GM12878 (cell line): Measurements from ENCODE around the gene CPNE6. TPM values are rescaled to one million over a fixed set of nuclear protein-coding genes. Genes with fewer than 3 reads are reported as not detected.

Experiments
- CHD1 ChIP-seq: IDR thresholded peaks from 2 replicates; pipeline ENCODE4 v1.6.1; 2012; ENCODE audit warnings: low read depth, low read length, improper control_type of control experiment
- CUX1 ChIP-seq: IDR thresholded peaks from 2 replicates; pipeline ENCODE4 v1.6.1; 2012; ENCODE audit warnings: improper control_type of control experiment, low read depth, low read length; ENCODE audit not compliant: insufficient replicate concordance
- LARP7 ChIP-seq: fragments of 450-650 bp; IDR thresholded peaks from 2 replicates; pipeline ENCODE4 v1.6.1; 2017; ENCODE audit warnings: mild to moderate bottlenecking
- REST ChIP-seq: IDR thresholded peaks from 2 replicates; pipeline ENCODE4 v1.6.1; 2012; ENCODE audit warnings: mild to moderate bottlenecking, low read depth, low read length
- polyA plus RNA-seq, 11 experiments: library from polyadenylated mRNA; depleted of rRNA in 4 of 11; unstranded in 6 of 11; stranded (reverse) in 5 of 11; fragments of >200 nt; fragmentation: Nextera tagmentation in 4 of 11; fragmentation: Illumina TruSeq in 1 of 11; extraction: Ambion mirVana in 4 of 11; extraction: Trizol in 1 of 11; gene quantifications; 1 replicate in 1 of 11; 2 replicates in 10 of 11; pipeline versions ENCODE4 v1.2.1 to v1.2.3, GENCODE V29; 2011 to 2016; ENCODE audit warnings: inconsistent platforms in 2 of 11, missing spikeins in 2 of 11, low read depth in 1 of 11
- total RNA-seq, 4 experiments: library from RNA; depleted of rRNA in 3 of 4; stranded (reverse); fragments of >200 nt in 3 of 4; fragmentation: Illumina TruSeq in 1 of 4; extraction: Trizol in 1 of 4; gene quantifications; 2 replicates each; pipeline versions ENCODE4 v1.2.1 to v1.2.3, GENCODE V29; 2013 to 2021

The CPNE6 gene
- total and polyA plus RNA-seq, 10 of the 15 experiments (the other 5 are each of a cell fraction or from before 2014, with no cell fraction given): 0.06 to 0.43 (median 0.18) TPM; not detected in 3

GRCh38 chr14:24062216-24062980, 9.0 kb upstream of the CPNE6 start (continued):
- TF ChIP-seq CUX1 (no peak), LARP7 (no peak), CHD1 (no peak), REST (no peak)
